HCT116 (cell line): ENCODE measurements around the gene THBS1. TPM values are rescaled to one million over a fixed set of nuclear protein-coding genes. Genes with fewer than 3 reads are reported as not detected.

Source experiments
- ATAC-seq: fragments of 200-7000 bp; cut with Tn5 transposase; 2 replicates; pipeline ENCODE4 v1.9.1; 2020; ENCODE audit warnings: mild to moderate bottlenecking, moderate library complexity
- BruUV-seq: library from RNA; stranded (reverse); fragments of 400-500 nt; replicated peaks from 2 replicates; lab custom pipeline; 2021; lab: Mats Ljungman, UMichigan
- CTCF ChIA-PET: fragments of 300-600 bp; sonication (Branson Sonifier 250); formaldehyde crosslinking; loops from one replicate; lab custom pipeline; 2021; ENCODE audit warnings: antibody characterized with exemption; lab: Charles Lee
- POLR2A ChIA-PET: fragments of 300-600, 350-600 bp; sonication (Branson Sonifier 250); formaldehyde crosslinking; loops from one replicate; lab custom pipeline; 2021; ENCODE audit warnings: antibody characterized with exemption; lab: Charles Lee
- RAD21 ChIA-PET, 2 experiments: fragments of 300-600 bp; sonication (Branson Sonifier 250); formaldehyde crosslinking; loops; one replicate each; lab custom pipeline; 2023; ENCODE audit warnings: low total read pairs in 2 of 2; ENCODE audit not compliant: uncharacterized antibody in 2 of 2, unreplicated experiment in 2 of 2, low non-redundant PET in 1 of 2; lab: Charles Lee
- DNase-seq: peaks from one replicate; pipeline ENCODE4 v3.0.0-alpha.2; 2010; ENCODE audit warnings: low read depth, low spot score
- H2AFZ ChIP-seq: fragments of 200-600 bp; shearing (Covaris generic), sonication (generic); 2 replicates; pipeline ENCODE4 v1.6.1; 2017; ENCODE audit warnings: low read depth, mixed run types, mixed read lengths, antibody characterized with exemption, low read length; ENCODE audit not compliant: poor library complexity, severe bottlenecking
- H3K27ac ChIP-seq: 2 replicates; pipeline ENCODE4 v1.5.1; 2012; ENCODE audit warnings: low read depth, low read length
- H3K27me3 ChIP-seq: fragments of 200-600 bp; sonication (generic); 2 replicates; pipeline ENCODE4 v1.6.1; 2016; ENCODE audit warnings: mixed run types, low read length, mixed read lengths; ENCODE audit not compliant: insufficient read depth
- H3K36me3 ChIP-seq, 2 experiments: fragments of 200-500 bp in 1 of 2; fragments of 200-600 bp in 1 of 2; sonication (Bioruptor generic) in 1 of 2; sonication (generic) in 1 of 2; 2 replicates each; pipeline versions ENCODE4 v1.5.1 to v1.6.1; 2014 to 2016; ENCODE audit warnings: low read length in 2 of 2, inconsistent platforms in 1 of 2, mixed read lengths in 1 of 2, mixed run types in 1 of 2; ENCODE audit not compliant: insufficient read depth in 2 of 2, control insufficient read depth in 1 of 2
- H3K4me1 ChIP-seq, 2 experiments: fragments of 200-600 bp in 1 of 2; sonication (generic) in 1 of 2; 2 replicates each; pipeline versions ENCODE4 v1.5.1 to v1.6.1; 2012 to 2017; ENCODE audit warnings: low read length in 2 of 2, inconsistent platforms in 1 of 2, mild to moderate bottlenecking in 1 of 2, mixed read lengths in 1 of 2, mixed run types in 1 of 2, moderate library complexity in 1 of 2; ENCODE audit not compliant: insufficient read depth in 2 of 2, control insufficient read depth in 1 of 2
- H3K4me2 ChIP-seq: fragments of 200-600 bp; sonication (generic); 2 replicates; pipeline ENCODE4 v1.6.1; 2017; ENCODE audit warnings: mixed run types, low read length, mixed read lengths
- H3K4me3 ChIP-seq, 2 experiments: fragments of 200-600 bp in 1 of 2; sonication (generic) in 1 of 2; replicated peaks in 1 of 2; 2 replicates each; pipeline ENCODE4 v1.5.1; 2011 to 2016; ENCODE audit warnings: low read length in 2 of 2, control low read depth in 1 of 2, low read depth in 1 of 2, mild to moderate bottlenecking in 1 of 2, mixed read lengths in 1 of 2, mixed run types in 1 of 2
- H3K79me2 ChIP-seq: fragments of 200-600 bp; sonication (generic); 2 replicates; pipeline ENCODE4 v1.6.1; 2017; ENCODE audit warnings: mild to moderate bottlenecking, mixed run types, low read length, moderate library complexity, mixed read lengths; ENCODE audit not compliant: insufficient read depth
- H3K9ac ChIP-seq: fragments of 200-600 bp; sonication (generic); 2 replicates; pipeline ENCODE4 v1.6.1; 2016; ENCODE audit warnings: low read length, mixed read lengths
- H3K9me2 ChIP-seq: fragments of 200-600 bp; sonication (generic), shearing (Covaris generic); 2 replicates; pipeline ENCODE4 v1.6.1; 2017; ENCODE audit warnings: mixed run types, mild to moderate bottlenecking, moderate library complexity; ENCODE audit not compliant: insufficient read depth
- H3K9me3 ChIP-seq, 2 experiments: fragments of 200-500 bp in 1 of 2; fragments of 200-600 bp in 1 of 2; sonication (Bioruptor generic) in 1 of 2; sonication (generic) in 1 of 2; 2 replicates each; pipeline ENCODE4 v1.6.1; 2014 to 2017; ENCODE audit warnings: low read length in 2 of 2, mixed read lengths in 2 of 2, inconsistent platforms in 1 of 2, low read depth in 1 of 2, mild to moderate bottlenecking in 1 of 2, mixed run types in 1 of 2, moderate library complexity in 1 of 2; ENCODE audit not compliant: control insufficient read depth in 1 of 2, insufficient read depth in 1 of 2
- H4K20me1 ChIP-seq: fragments of 200-600 bp; sonication (generic), shearing (Covaris generic); 2 replicates; pipeline ENCODE4 v1.6.1; 2017; ENCODE audit warnings: mixed run types, mild to moderate bottlenecking, moderate library complexity; ENCODE audit not compliant: insufficient read depth
- ATF3 ChIP-seq: IDR thresholded peaks from 2 replicates; pipeline ENCODE4 v1.6.1; 2012
- CEBPB ChIP-seq: IDR thresholded peaks from 2 replicates; pipeline ENCODE4 v1.6.1; 2012; ENCODE audit warnings: low read depth
- CTCF ChIP-seq, 3 experiments: fragments of 200-600 bp in 1 of 3; sonication (generic) in 1 of 3; IDR thresholded peaks in 2 of 3; conservative IDR thresholded peaks in 1 of 3; 2 replicates each; pipeline ENCODE4 v1.5.1; 2012 to 2017; ENCODE audit warnings: low read depth in 2 of 3, low read length in 2 of 3, antibody characterized with exemption in 1 of 3, borderline replicate concordance in 1 of 3, control low read depth in 1 of 3, mild to moderate bottlenecking in 1 of 3, mixed read lengths in 1 of 3, mixed run types in 1 of 3, moderate library complexity in 1 of 3; ENCODE audit not compliant: insufficient read depth in 1 of 3
- EZH2phosphoT487 ChIP-seq: fragments of 200-600 bp; IDR thresholded peaks from 2 replicates; pipeline ENCODE4 v1.6.1; 2018; ENCODE audit warnings: antibody characterized with exemption, borderline replicate concordance
- FOSL1 ChIP-seq: IDR thresholded peaks from 2 replicates; pipeline ENCODE4 v1.6.1; 2012; ENCODE audit warnings: low read depth
- JUND ChIP-seq: IDR thresholded peaks from 2 replicates; pipeline ENCODE4 v1.6.1; 2012
- MAX ChIP-seq: IDR thresholded peaks from 2 replicates; pipeline ENCODE4 v1.6.1; 2012
- RAD21 ChIP-seq: IDR thresholded peaks from 2 replicates; pipeline ENCODE4 v1.6.1; 2012; ENCODE audit warnings: low read depth, mild to moderate bottlenecking
- SIN3A ChIP-seq: IDR thresholded peaks from 2 replicates; pipeline ENCODE4 v1.6.1; 2012; ENCODE audit warnings: low read depth
- SP1 ChIP-seq: IDR thresholded peaks from 2 replicates; pipeline ENCODE4 v1.6.1; 2012; ENCODE audit warnings: low read depth
- SRF ChIP-seq: IDR thresholded peaks from 2 replicates; pipeline ENCODE4 v1.6.1; 2012; ENCODE audit warnings: low read depth
- TCF7L2 ChIP-seq: IDR thresholded peaks from 2 replicates; pipeline ENCODE4 v1.7.0; 2011; ENCODE audit warnings: borderline replicate concordance, inconsistent platforms; ENCODE audit not compliant: insufficient read depth, insufficient read length; ENCODE audit errors: extremely low read depth
- YY1 ChIP-seq: IDR thresholded peaks from 2 replicates; pipeline ENCODE4 v1.6.1; 2011; ENCODE audit warnings: low read length, low read depth, moderate library complexity, mild to moderate bottlenecking; ENCODE audit not compliant: insufficient replicate concordance; ENCODE audit errors: extremely low read depth
- ZFX ChIP-seq: fragments of 450-650 bp; IDR thresholded peaks from 2 replicates; pipeline ENCODE4 v1.6.1; 2017
- ZNF274 ChIP-seq: fragments of 200-500 bp; sonication (Bioruptor generic); IDR thresholded peaks from 2 replicates; pipeline ENCODE4 v1.6.1; 2014; ENCODE audit warnings: mild to moderate bottlenecking, low read depth, low read length, inconsistent platforms
- intact Hi-C: fragments of 100-400 bp; cut with micrococcal nuclease; formaldehyde crosslinking; loops from 2 replicates; pipeline ENCODE4 v1.10.0; 2022
- total RNA-seq: library from RNA; stranded (reverse); gene quantifications from one replicate; pipeline ENCODE4 v1.2.1, GENCODE V29; 2021; ENCODE audit not compliant: unreplicated experiment

The THBS1 gene
- total RNA-seq, 1 experiment from 2014 or later = 6.3 TPM

- H3K4me1 ChIP-seq = peaks cover 6 to 12% of the 10 kb centered on the region in 2 experiments
- ChIA-PET RAD21 (no interaction called here), POLR2A (no interaction called here), CTCF (no interaction called here)
- H2AFZ ChIP-seq = no peak overlapping the region
- BruUV-seq = no TSS peak
- H3K4me3 ChIP-seq = no peak overlapping the region
- H3K27ac ChIP-seq = no peak overlapping the region
- no peaks in the 10 kb centered on the region for H3K9me3 ChIP-seq
- no peak overlapping the region for H3K9ac ChIP-seq
- ATAC-seq = no peak
- H3K27me3 ChIP-seq = no peaks in the 10 kb centered on the region
- intact Hi-C loops = loop anchor here (5.0 kb wide), 1 partner anchor 133 kb away; no protein-coding TSS in a partner anchor
- no peak overlapping the region for H3K4me2 ChIP-seq
- no peaks in the 10 kb centered on the region for H3K9me2 ChIP-seq
- no peaks in the 10 kb centered on the region for H4K20me1 ChIP-seq
- no peaks in the 10 kb centered on the region for H3K79me2 ChIP-seq
- TF ChIP-seq YY1 = no peak
- no peak for TF ChIP-seq SP1
- TF ChIP-seq SIN3A = no peak
- no peak for TF ChIP-seq RAD21
- no peak for TF ChIP-seq ATF3
- no peak for TF ChIP-seq JUND
- no peak for TF ChIP-seq EZH2phosphoT487
- no peak for TF ChIP-seq ZNF274
- TF ChIP-seq SRF = no peak
- no peak for TF ChIP-seq CTCF (IDR thresholded peaks at IDR 0.05 in 2 of 3, conservative IDR thresholded peaks at IDR 0.05 in 1 of 3; ENCODE audit: borderline replicate concordance in 1 of 3, insufficient read depth in 1 of 3, low read depth in 2 of 3, low read length in 2 of 3)
- no peak for TF ChIP-seq CEBPB
- TF ChIP-seq ZFX = no peak
- no peak for TF ChIP-seq MAX
- TF ChIP-seq TCF7L2 = no peak
- TF ChIP-seq FOSL1 = no peak
- TF ChIP-seq, all 23 proteins: peak for 0
- DNase-seq = no peak
- no peaks in the 10 kb centered on the region for H3K36me3 ChIP-seq
Measured at GRCh38 chr15:39575180-39575579, 5.7 kb upstream of the THBS1 start.
